ENCODE data around the gene GABRB2.

The GABRB2 gene

DNA sequence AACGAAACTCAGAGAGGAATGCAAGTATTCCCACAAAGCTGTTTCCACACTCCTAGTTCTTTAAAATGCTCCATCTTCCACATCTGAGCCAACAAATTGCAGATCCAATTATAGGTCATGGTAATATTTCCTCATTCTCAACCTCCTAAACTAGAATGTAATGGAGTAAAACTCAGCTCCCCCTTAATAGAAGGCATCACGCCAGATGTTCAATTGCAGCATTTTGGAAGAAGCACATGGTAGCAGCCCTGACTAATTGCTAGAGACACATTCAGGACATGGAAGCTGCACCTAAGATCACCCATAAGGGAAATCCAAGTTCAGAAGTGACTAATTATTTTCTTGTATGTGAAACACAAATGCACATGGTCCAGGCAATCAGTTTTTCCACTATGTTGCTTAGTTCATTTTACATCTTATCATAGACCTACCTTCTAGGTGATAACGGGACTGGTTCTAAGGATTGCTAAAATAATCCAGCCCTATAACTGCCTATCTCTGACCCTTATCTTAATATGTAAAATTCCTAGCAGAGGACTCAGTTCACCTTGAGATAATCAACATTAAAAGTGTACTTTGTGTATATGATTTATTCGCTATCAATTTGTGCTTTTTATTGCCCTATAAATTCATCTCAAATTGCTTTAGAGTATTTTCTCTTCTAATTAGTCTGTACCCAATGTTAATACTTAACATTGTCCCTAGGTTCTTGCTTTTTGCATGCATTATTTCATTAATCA lies 75.1 kb downstream of the GABRB2 start:
- no peak for DNase-seq

DNA sequence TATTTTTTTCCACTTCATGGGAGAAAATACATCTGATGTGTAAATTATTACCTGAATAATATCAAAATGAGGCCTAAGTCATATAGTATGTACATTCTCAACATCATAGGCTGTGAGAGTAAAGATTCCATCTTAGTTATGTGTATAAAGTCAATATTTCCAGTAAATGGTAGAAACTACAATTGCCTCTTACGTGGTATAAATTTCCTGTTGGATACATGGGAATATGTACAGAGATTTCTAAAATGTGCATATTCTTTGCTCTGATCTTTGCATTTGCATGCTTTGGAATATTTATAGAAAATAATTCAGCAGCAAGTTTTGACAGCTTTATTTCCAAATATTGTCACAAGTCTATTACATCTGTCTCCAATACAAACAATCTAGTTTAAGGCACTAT lies 78.8 kb downstream of the GABRB2 start:
- no peak for DNase-seq

DNA sequence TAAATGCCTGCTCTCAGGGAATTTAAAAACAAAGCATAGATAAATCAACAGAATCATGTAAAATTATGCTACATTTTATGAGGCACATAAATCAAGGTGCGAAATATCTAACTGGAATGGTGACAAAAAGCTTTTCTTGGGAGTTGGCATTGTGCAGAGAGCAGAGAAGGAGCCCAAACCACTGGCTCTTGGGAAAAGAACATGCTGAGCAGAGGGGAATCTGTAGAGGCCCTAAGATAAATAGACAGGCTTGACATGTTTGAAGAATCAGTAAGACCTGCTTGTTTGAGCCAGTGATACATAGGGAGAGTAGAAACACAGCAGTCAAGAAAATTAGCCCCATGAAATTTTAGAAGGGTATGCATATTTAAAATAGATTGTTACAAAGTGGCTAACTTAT lies 85.8 kb downstream of the GABRB2 start:
- no peak for DNase-seq

DNA sequence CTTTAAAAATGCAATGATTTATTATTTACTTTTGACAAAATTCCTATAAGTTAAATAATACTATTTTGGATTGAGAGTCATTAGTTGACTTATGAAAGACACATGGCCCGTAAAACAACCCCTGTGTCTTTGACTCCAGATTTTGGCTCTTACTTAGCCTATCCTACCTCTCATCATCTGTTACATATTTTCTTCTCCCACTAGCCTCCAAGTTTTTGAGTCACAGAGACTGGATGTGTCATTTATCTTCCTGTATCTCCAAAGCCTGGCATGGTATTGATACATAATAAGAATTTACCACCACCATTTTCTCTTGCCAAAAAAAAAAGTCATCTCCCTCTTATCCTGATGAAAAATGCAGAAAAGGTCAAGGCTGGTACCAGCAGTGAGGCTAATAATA lies 99.9 kb downstream of the GABRB2 start:
- no peak for DNase-seq

DNA sequence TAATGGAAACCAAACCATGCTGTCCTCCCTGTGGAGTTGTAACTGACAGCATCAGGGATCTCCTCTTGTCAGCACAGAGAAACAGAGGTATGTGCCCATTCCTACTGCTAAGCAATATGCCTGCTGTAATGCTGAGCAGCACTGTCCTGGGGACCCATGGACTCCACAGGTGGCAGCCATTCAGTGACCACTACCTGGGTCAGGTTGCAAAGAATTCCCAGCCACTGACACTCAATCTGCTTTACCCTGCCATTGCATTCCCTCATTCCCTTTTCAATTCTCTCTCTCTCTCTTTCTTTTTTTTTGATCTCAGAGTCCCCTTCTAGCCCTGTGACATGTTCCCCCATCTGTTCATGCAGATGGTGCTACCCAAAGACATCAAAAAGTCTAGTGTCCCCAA lies 104.1 kb downstream of the GABRB2 start:
- DNase-seq = no peak

DNA sequence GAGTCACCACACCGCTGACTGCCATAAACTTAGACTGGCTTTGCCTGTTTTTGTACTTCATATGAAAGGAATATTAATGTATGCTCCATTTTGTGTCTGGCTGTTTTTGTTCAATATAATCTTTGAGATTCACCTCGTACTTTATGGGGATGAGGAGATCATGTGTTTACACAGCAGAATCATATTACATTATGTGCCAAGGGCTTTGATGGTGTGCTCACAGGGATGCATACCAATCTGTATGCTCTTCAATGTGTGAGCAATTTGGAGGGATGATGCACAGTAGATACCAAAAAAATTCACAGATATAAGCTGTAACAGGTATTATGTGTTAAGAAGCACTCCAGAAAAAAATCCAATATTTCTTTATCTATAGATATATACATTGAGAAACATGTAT lies 113.7 kb downstream of the GABRB2 start:
- no peak for DNase-seq

DNA sequence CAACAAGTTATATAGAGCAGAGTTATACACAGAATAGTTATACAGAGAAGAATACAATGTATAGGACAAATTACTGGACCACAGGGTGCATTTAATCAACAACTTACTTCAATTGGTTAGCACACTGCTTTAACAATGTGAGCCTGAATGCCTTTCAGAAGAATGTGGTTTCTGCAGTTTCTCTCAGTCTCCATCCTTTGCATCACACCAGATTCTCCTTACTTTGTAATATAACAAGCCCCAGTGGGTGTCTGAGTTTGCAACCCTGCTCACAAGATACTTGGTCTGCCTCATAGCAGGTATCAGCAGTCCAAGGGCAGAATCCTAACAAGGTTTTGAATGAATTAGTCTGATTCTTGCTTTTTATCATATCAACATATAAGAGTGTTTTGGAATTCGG lies 114.6 kb downstream of the GABRB2 start:
- DNase-seq = no peak

DNA sequence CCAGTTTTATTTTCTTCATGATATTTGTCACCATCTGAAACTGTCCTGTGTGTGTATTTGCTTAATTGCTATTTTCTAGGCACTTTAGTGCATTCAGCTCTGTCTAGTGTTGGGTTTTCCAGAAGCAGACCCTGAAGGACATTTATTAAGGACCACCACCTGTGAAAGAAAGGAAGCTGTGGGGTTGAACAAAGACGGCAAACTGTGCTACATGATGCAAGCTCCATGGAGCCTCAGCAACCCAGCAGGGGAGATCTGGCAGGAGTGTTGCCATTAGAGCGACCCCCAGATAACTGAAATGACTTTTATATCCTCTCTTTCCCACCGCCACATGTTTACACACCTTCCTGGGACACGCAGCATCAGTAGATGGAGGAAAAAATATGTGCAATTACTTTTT lies 125.5 kb downstream of the GABRB2 start:
- DNase-seq = no peak

DNA sequence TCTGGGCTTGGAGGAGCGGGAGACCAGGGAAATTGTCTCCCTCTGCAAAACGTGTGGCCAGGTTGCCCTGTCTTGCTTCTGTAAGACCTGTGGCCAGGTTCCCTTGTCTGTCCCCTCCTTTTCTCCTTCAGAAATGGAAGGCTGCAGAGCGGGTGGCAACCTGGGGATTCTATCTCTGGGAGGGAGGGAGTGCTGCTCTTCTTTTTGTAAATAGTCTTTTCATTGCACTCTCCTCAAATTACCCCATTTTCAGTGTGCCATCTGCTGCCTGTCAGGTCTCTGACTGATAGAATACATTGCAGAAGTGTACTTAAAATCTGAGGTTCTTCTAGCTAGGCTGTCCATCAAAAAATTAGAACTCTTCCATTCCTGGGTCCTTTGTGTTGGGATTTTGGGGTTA lies 126.0 kb downstream of the GABRB2 start:
- DNase-seq = no peak

DNA sequence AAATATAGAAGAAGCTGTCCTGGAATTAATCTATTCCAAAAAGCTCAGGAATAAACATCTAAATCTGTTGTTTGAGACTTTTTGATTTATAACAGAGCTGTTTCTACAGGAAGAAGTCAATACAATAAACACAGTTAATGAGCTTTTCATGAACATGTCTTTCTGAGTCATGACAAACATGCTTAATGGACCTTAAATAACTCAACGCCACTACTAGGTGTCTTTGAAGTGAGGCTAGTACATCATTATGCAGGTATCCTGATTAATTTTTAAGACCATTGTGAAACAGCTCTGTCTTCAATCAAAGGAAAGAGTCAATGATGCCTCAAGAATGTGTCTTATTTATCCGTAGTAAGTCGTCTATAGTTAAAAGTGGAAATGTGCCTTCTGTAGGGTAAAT lies 131.6 kb downstream of the GABRB2 start:
- no peak for DNase-seq

DNA sequence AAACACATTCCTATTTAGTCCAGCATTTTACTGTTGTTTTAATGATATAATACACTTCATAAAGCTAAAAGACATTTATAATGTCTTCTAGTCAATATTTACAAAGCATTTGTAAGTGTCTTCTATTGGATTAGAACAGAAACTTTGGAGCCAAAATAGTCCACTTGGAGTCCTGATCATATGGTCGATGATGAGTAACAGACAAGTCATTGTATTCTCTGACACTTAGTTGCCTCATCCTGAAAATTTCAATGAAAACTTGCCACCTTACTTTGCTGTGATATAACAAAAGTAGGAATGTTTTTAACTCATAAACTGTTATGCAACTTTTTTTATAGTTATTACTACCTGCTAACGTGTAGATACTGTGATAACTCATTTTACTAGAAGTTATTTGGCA lies 132.5 kb downstream of the GABRB2 start:
- DNase-seq = no peak

DNA sequence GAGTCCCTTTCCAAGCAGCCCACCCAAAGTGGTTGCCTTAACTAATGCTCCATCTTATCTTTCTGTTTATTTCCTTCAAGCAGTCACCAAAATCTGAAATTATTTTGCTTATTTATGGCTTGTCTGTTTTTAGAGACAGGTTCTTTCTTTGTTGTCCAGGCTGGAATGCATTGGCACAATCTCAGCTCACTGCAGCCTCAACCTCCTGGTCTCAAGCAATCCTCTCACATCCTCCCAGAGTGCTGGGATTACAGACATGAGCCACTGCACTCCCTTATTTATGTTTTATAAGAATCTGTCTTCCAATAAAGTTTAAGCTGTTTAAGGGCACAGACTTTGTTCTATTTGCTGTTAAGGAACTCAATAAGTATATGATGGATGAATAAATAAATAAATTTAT lies 133.7 kb downstream of the GABRB2 start:
- DNase-seq = no peak

DNA sequence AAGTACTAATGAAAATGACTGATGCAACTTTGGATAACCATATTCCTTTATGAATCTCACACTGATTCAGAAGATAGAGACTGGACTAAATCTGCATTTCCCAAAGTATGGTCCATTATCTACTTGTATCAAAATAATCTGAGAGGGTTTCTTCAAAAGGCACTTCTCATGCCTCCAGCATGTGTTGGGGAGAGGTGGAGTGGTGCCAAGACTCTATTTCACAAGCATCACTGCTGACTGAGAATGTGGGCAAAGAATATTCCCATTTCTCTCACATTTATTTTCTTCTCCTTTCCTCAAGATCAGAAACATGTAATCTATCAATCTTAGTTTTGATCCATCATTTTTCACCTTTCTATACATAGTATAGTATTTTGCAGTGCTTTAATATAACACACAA lies 135.4 kb downstream of the GABRB2 start:
- no peak for DNase-seq

DNA sequence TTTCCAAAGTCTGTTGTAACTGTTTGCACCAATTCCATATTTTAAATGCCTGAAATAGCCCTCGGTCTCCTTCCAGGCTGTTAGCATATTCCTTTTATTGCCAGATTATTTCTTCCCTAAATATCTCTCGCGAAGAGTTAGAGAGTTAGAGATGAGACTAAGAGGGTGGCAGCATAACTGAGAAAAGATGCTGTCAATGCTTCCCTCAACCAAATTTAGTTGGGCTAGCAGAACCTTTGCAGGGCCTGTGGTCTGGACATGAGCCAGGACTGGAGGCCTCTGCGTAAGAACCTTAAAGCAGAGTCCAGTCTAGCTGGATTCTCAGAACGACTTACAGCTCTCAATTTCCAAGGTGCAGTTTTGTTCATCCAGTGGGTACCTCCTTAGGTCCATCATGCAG lies 135.9 kb downstream of the GABRB2 start:
- no peak for DNase-seq

DNA sequence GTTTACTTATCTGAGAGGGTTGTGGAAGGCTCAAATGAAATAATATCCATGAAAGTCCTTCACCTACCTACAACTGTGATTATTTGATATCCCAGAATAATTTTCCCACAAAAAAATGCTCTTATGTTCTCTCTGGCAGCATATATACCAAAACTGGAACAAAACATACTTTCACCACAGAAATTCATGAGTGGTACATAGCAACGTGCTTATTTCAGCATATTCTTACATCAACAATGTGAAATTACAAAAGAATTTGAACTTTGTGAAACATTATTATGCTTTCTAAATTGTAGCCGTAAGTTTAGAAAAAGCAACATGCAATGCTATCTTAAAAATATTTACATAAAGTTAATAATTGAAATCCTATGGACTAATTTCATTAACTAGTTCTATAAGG lies 137.1 kb downstream of the GABRB2 start:
- no peak for DNase-seq

DNA sequence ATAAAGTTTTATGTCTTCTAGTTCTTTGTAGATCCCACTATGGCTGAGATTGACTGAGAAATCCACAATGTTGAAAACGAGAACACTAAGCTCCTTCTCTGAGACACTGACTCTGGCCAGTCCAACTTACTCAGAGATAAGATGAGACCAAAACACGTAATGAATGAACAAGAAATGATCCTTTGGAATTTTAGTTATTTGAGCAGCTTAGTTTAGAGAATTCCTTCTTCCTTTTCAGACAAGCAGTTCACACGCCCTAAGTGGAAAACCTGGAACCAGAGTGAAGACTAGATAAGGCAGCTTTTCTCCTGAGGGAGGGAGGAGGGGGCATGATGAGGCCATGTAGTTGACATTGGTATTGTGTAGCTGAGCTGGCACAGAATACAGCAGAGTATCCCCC lies 139.6 kb downstream of the GABRB2 start:
- DNase-seq = no peak

DNA sequence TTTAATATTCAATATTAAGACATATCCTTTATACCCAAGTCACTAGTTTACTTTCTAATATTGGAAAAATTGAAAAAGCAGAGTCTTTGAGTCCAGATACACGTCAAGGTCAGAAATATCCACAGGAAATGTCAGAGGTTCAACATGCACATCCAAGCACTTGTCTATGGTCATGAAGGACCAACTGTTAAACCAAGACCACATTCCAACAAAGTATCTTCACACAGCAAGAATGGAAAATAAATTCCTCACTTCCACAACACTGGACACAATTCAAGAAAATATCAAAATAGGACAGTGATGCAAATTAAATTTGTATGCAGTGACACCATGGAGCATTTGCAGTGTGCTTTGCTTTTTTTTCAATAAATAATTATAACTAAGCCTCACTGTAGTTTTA lies 142.5 kb downstream of the GABRB2 start:
- no peak for DNase-seq

DNA sequence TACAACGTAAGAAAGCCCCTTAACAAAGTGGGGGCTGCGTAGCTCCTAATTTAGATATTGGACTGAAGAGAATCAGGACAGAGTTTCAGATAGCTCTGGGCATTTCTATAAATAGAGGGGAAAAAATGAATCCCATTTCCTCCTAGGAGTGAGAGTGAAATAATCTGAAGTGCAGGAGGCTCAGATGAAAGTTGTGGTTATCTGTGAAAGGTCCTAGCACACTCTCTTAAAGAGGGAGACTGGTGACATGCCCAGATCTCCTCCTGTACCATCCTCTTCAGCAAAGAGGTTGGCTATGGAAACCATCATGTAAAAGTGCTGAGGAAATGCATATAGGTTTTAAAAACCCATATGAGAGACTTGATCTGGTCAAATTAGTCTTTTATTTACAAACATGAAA lies 143.4 kb downstream of the GABRB2 start:
- DNase-seq = no peak

DNA sequence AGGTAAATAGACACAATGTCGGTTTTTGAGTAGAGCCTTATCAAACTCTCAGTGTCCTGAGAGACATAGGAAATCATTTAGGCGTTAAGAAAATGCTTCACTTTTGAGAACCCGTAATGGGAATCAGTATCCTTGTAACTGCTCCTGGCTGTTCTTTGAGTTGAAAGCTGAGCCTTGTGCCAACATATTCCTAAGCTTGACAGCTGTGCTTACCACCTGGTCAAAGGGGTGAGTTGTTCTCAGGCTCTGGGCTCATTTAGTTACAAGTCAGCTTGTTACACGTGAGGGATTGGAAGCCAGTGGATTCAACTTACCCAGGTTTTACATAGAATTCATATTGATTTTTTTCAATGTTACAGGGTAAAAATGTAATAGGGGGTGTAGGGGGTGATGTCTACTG lies 145.9 kb downstream of the GABRB2 start:
- DNase-seq = no peak

DNA sequence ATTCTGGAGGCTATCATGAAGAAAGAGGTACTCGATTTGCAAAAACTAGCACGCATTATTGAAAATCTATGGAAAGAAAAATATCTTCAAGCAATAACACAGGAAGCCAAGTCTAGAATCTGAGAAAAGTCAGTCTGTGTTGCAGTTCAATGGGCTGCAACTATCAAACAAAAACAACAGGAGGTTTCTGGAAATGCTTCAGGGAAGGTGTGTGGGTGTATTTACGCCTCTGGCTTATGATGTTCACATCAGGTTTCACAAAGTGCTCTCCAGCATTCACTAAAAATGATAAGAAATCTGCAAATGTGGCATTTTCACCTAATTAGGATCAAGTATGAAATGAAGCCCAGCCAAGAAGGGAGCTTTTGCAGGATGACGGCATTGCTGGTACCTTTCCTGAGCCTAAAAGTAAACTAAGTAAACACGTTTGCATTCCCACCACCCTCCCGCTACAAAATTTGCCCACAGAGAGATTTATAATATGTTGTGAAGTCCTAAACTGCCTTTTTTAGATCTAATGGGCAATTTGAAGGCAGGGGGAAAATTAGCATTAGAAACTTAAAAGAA lies 146.4 kb downstream of the GABRB2 start:
- DNase-seq = no peak

DNA sequence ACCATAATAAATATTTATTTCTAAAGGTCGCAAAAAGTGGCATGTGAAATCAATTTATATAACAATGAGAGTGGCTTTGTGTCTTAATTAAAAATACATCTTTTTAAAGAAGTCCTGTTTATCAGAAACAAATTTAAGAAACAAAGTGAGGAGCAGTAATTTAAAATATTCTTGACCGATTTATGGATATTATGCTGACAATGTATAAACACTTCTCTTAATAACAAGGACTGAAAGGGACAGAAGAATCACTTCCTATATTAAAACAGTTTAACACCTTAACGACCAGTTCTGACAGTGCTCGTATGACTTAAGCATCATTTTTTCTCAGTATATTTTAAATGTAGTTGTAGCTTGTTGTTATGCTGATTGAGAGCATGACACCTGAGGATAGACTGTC lies 149.1 kb downstream of the GABRB2 start:
- no peak for DNase-seq

DNA sequence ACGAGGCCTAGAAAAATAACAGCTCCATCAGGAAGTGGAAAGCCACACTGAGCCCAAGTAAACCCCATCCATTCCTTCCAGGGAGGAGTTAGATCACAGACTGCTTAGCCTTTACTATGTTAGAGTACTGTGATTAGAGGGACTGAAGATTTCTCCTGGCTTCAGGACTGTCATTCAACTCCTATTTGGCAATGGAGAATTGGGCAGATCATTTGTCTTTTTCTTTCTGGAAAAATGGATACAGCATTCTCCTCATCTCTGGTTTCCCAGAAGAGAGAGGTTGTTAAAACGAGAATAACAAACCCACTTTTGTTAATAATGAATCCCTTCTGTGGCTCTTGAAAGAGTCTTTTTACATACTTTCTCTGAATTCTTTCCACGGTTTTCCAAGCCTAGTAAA lies 150.4 kb downstream of the GABRB2 start:
- no peak for DNase-seq

DNA sequence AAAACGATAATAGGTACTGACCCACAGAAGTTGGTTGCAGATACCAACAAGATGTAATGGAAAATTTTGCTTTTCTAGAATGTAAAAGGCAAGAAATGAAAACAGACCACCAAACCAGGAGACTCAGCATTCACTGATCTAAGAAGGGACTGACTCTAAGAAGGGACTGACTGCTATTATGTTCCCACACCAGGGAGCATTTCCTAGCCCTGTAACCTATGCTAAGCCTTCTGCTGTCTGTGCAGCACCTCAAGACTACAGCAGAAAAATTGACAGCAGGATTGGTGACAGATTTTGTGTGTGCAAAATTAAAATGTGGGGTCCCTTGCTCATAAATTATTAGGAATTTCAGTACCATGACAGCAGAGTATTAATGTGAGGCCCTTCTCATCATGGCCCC lies 154.8 kb downstream of the GABRB2 start:
- DNase-seq = no peak

DNA sequence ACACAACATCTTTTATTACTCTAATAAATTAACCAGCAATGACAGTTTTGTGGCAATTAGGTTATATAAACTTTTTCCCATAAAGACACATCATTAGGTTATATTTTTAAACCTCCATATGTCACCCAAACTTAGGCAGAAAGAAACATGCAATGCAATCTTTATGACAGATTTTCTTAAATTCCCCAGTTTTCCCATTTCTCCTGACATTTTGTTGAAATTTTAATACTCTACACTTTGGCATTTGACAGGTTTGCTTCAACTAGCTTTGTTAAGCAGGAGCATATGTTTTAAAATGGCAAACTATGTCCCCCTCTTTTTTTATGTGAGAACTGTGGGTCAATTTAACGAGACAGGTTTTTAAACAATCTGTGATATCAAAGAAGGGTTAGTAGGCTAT lies 155.5 kb downstream of the GABRB2 start:
- no peak for DNase-seq

DNA sequence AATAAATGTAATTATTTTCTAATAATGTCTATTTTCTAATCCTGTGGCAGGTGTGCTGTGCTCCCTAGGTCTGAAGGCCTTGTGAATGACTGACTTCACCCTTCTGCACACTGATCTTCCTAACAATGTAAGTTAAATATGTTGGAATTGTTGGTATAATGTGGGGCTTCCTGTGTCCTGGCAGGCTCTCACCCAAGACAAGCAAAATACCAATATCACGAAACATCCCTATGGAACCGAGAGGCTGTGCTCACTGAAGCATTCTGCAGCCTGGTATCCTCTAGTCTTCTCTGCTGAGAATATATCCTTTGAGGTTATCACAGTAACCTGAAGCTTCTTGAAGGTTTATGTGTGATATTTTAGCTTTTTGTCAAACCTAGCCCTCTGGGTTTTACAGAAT lies 159.4 kb downstream of the GABRB2 start:
- DNase-seq = no peak

Data from CD4-positive, alpha-beta T cell treated with Interleukin-10 for 1 hour (primary cell).